Measurements from ENCODE around the gene ZNF331. TPM values are rescaled to one million over a fixed set of nuclear protein-coding genes. Genes with fewer than 3 reads are reported as not detected.

Gene ZNF331
- total RNA-seq, 4 donors from 2014 or later, result 17.6 to 28.0 (median 24.0) TPM

- intact Hi-C loops (cut with DNase I; ENCODE audit: low total_unique reads), result no loop called here
- no peak overlapping the region for H3K4me3 ChIP-seq (ENCODE audit: low read depth, poor library complexity, severe bottlenecking)
- no peak for TF ChIP-seq POLR2A (IDR thresholded peaks at IDR 0.05)
- no peak for TF ChIP-seq CTCF (IDR thresholded peaks at IDR 0.05)
- WGBS, 2 donors, result 70% methylated on average over 13 to 14 of the region's 14 CpGs
- no peak for DNase-seq (ENCODE audit: low spot score in 2 of 2)
These were observed 57.0 kb downstream of the ZNF331 start for GRCh38 chr19:53594811-53595509.

GRCh38 chr19:53595510-53595867, 57.5 kb downstream of the ZNF331 start:
- TF ChIP-seq CTCF (IDR thresholded peaks at IDR 0.05) (no peak), POLR2A (IDR thresholded peaks at IDR 0.05) (no peak)
- 67 to 84% methylated on average over 8 to 9 of the region's 9 CpGs for WGBS, 2 donors
- no peak overlapping the region for H3K4me3 ChIP-seq (ENCODE audit: low read depth, poor library complexity, severe bottlenecking)
- intact Hi-C loops (cut with DNase I; ENCODE audit: low total_unique reads), result no loop called here
- DNase-seq (ENCODE audit: low spot score in 2 of 2), result no peak

- DNase-seq (ENCODE audit: low spot score in 2 of 2), result no peak
- 83 to 86% methylated on average over 9 of the region's 9 CpGs for WGBS, 2 donors
- no peak overlapping the region for H3K4me3 ChIP-seq (ENCODE audit: low read depth, poor library complexity, severe bottlenecking)
- intact Hi-C loops (cut with DNase I; ENCODE audit: low total_unique reads), result no loop called here
- no peak for TF ChIP-seq POLR2A (IDR thresholded peaks at IDR 0.05)
- TF ChIP-seq CTCF (IDR thresholded peaks at IDR 0.05), result no peak
These were observed 58.1 kb downstream of the ZNF331 start for GRCh38 chr19:53596056-53596455.

GRCh38 chr19:53597023-53597422, 59.1 kb downstream of the ZNF331 start:
- H3K4me3 ChIP-seq (ENCODE audit: low read depth, poor library complexity, severe bottlenecking), result no peak overlapping the region
- intact Hi-C loops (cut with DNase I; ENCODE audit: low total_unique reads), result no loop called here
- TF ChIP-seq CTCF (IDR thresholded peaks at IDR 0.05) (no peak), POLR2A (IDR thresholded peaks at IDR 0.05) (no peak)
- WGBS, 2 donors, result 46 to 49% methylated on average over 12 of the region's 12 CpGs
- peak in 1 of 2 donors; percentile 24 for DNase-seq (ENCODE audit: low spot score in 2 of 2)

- 57 to 66% methylated on average over 10 of the region's 10 CpGs for WGBS, 2 donors
- no peak overlapping the region for H3K4me3 ChIP-seq (ENCODE audit: low read depth, poor library complexity, severe bottlenecking)
- TF ChIP-seq POLR2A (IDR thresholded peaks at IDR 0.05) (no peak), CTCF (IDR thresholded peaks at IDR 0.05) (no peak)
- intact Hi-C loops (cut with DNase I; ENCODE audit: low total_unique reads), result no loop called here
- DNase-seq (ENCODE audit: low spot score in 2 of 2), result no peak
These were observed 60.4 kb downstream of the ZNF331 start for GRCh38 chr19:53598361-53598760.

- no peak overlapping the region for H3K4me3 ChIP-seq (ENCODE audit: low read depth, poor library complexity, severe bottlenecking)
- 78 to 84% methylated on average over 4 of the region's 4 CpGs for WGBS, 2 donors
- intact Hi-C loops (cut with DNase I; ENCODE audit: low total_unique reads), result no loop called here
These were observed 62.3 kb downstream of the ZNF331 start for GRCh38 chr19:53600217-53600616.

More at GRCh38 chr19:53600217-53600616, 62.3 kb downstream of the ZNF331 start:
- DNase-seq (ENCODE audit: low spot score in 2 of 2), result no peak
- no peak for TF ChIP-seq CTCF (IDR thresholded peaks at IDR 0.05)
- TF ChIP-seq POLR2A (IDR thresholded peaks at IDR 0.05), result no peak

All from lower leg skin (tissue), 4 donors.